ENCODE data around the gene CHTF8. TPM values are rescaled to one million over a fixed set of nuclear protein-coding genes. Genes with fewer than 3 reads are reported as not detected.

Gene CHTF8
- polyA plus RNA-seq, 1 donor (not counting 4 experiments of a cell fraction or from before 2014, with no cell fraction given): 96.0 TPM

DNA sequence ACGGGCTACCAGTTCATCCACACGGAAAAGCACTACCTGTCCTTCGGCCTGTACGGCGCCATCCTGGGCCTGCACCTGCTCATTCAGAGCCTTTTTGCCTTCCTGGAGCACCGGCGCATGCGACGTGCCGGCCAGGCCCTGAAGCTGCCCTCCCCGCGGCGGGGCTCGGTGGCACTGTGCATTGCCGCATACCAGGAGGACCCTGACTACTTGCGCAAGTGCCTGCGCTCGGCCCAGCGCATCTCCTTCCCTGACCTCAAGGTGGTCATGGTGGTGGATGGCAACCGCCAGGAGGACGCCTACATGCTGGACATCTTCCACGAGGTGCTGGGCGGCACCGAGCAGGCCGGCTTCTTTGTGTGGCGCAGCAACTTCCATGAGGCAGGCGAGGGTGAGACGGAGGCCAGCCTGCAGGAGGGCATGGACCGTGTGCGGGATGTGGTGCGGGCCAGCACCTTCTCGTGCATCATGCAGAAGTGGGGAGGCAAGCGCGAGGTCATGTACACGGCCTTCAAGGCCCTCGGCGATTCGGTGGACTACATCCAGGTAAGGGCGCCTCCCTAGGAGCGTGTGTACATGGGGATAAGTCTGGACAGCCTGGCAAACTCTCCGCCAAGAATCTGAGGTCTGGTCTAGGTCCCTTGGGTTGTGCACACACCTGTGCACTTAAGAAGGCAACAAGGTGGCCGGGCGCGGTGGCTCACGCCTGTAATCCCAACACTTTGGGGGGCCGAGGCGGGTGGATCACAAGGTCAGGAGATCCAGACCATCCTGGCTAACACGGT lies 22.7 kb downstream of the CHTF8 start:
- H2AFZ ChIP-seq (ENCODE audit: control insufficient read depth, low read length): no peak overlapping the region

DNA sequence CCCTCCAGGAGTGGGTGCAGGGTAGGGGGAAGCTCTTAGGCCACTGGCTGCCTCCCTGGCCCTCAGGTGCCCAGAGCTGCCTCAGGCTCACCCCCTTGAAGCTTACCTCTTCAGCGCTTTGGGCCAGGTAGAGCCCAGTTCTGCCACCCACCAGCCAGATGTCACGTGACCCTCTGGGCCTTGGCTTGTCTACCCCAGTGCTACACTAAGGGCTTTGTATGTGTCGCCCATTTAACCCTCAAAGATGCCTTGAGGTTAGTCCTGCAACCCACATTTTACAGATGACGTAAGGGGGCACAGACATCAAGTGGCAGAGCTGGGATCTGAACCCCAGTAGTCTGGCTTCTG lies 23.5 kb downstream of the CHTF8 start:
- Histone ChIP-seq H4K20me1 (ENCODE audit: control insufficient read depth, extremely low read depth, insufficient read depth, low read length) (peaks cover 30% of the 10 kb centered on the region), H3K79me2 (ENCODE audit: control insufficient read depth, insufficient read depth, low read length) (peaks cover 72% of the 10 kb centered on the region), H3K27me3 (ENCODE audit: control insufficient read depth, extremely low read depth, insufficient read depth, low read length) (no peaks in the 10 kb centered on the region), H3K27ac (ENCODE audit: control insufficient read depth, insufficient read depth, low read length) (no peak overlapping the region), H3K9me3 (ENCODE audit: control insufficient read depth, low read depth, low read length) (no peaks in the 10 kb centered on the region), H3K4me2 (ENCODE audit: control insufficient read depth, extremely low read depth, insufficient read depth, low read depth, low read length) (peak overlapping the region; percentile 88), H3K9me1 (ENCODE audit: control insufficient read depth, extremely low read depth, insufficient read depth, low read length) (peaks cover 3% of the 10 kb centered on the region), H3K36me3 (ENCODE audit: control insufficient read depth in 2 of 2, extremely low read depth in 1 of 2, insufficient read depth in 2 of 2, low read length in 2 of 2) (peaks cover 41 to 42% of the 10 kb centered on the region in 2 experiments), H3K4me1 (ENCODE audit: control insufficient read depth, extremely low read depth, insufficient read depth, low read length) (peaks cover 29% of the 10 kb centered on the region), H3K9ac (ENCODE audit: control insufficient read depth, extremely low read depth, insufficient read depth, low read length) (peak overlapping the region; percentile 13), H2AFZ (ENCODE audit: control insufficient read depth, low read length) (no peak overlapping the region), H3K4me3 (ENCODE audit: control insufficient read depth in 2 of 3, extremely low read depth in 1 of 3, insufficient read depth in 2 of 3, low read depth in 1 of 3, low read length in 3 of 3) (peak overlapping the region in 1 of 3 experiments; percentile 97)
- dilution Hi-C loops (cut with MboI; ENCODE audit: extremely low pct_ligation_motif_present, low sequenced_read_pairs): no loop called here
- no peak for TF ChIP-seq EZH2 (IDR thresholded peaks at IDR 0.05; ENCODE audit: low read length)
- TF ChIP-seq, protein P1, sequence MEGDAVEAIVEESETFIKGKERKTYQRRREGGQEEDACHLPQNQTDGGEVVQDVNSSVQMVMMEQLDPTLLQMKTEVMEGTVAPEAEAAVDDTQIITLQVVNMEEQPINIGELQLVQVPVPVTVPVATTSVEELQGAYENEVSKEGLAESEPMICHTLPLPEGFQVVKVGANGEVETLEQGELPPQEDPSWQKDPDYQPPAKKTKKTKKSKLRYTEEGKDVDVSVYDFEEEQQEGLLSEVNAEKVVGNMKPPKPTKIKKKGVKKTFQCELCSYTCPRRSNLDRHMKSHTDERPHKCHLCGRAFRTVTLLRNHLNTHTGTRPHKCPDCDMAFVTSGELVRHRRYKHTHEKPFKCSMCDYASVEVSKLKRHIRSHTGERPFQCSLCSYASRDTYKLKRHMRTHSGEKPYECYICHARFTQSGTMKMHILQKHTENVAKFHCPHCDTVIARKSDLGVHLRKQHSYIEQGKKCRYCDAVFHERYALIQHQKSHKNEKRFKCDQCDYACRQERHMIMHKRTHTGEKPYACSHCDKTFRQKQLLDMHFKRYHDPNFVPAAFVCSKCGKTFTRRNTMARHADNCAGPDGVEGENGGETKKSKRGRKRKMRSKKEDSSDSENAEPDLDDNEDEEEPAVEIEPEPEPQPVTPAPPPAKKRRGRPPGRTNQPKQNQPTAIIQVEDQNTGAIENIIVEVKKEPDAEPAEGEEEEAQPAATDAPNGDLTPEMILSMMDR (optimal IDR thresholded peaks at IDR 0.05 in 1 of 3, IDR thresholded peaks at IDR 0.05 in 1 of 3, conservative IDR thresholded peaks at IDR 0.05 in 1 of 3; ENCODE audit: extremely low read depth in 1 of 3, insufficient read depth in 2 of 3, low read length in 3 of 3): no peak
- DNase-seq (ENCODE audit: low read depth, low spot score): no peak
- FAIRE-seq: no peak

More for the DNA sequence above, 22.7 kb downstream of the CHTF8 start:
- peaks cover 29% of the 10 kb centered on the region for H3K4me1 ChIP-seq (ENCODE audit: control insufficient read depth, extremely low read depth, insufficient read depth, low read length)
- peaks cover 32% of the 10 kb centered on the region for H4K20me1 ChIP-seq (ENCODE audit: control insufficient read depth, extremely low read depth, insufficient read depth, low read length)
- no peak overlapping the region for H3K9ac ChIP-seq (ENCODE audit: control insufficient read depth, extremely low read depth, insufficient read depth, low read length)
- H3K4me2 ChIP-seq (ENCODE audit: control insufficient read depth, extremely low read depth, insufficient read depth, low read depth, low read length): no peak overlapping the region
- no peaks in the 10 kb centered on the region for H3K9me3 ChIP-seq (ENCODE audit: control insufficient read depth, low read depth, low read length)
- H3K27me3 ChIP-seq (ENCODE audit: control insufficient read depth, extremely low read depth, insufficient read depth, low read length): no peaks in the 10 kb centered on the region
- TF ChIP-seq EZH2 (IDR thresholded peaks at IDR 0.05; ENCODE audit: low read length): no peak
- TF ChIP-seq, protein P1 (optimal IDR thresholded peaks at IDR 0.05 in 1 of 3, IDR thresholded peaks at IDR 0.05 in 1 of 3, conservative IDR thresholded peaks at IDR 0.05 in 1 of 3; ENCODE audit: extremely low read depth in 1 of 3, insufficient read depth in 2 of 3, low read length in 3 of 3): no peak
- peaks cover 47 to 49% of the 10 kb centered on the region in 2 experiments for H3K36me3 ChIP-seq (ENCODE audit: control insufficient read depth in 2 of 2, extremely low read depth in 1 of 2, insufficient read depth in 2 of 2, low read length in 2 of 2)
- H3K79me2 ChIP-seq (ENCODE audit: control insufficient read depth, insufficient read depth, low read length): peaks cover 78% of the 10 kb centered on the region
- FAIRE-seq: no peak
- no peak overlapping the region for H3K27ac ChIP-seq (ENCODE audit: control insufficient read depth, insufficient read depth, low read length)
- DNase-seq (ENCODE audit: low read depth, low spot score): no peak
- peaks cover 3% of the 10 kb centered on the region for H3K9me1 ChIP-seq (ENCODE audit: control insufficient read depth, extremely low read depth, insufficient read depth, low read length)
- dilution Hi-C loops (cut with MboI; ENCODE audit: extremely low pct_ligation_motif_present, low sequenced_read_pairs): no loop called here
- H3K4me3 ChIP-seq (ENCODE audit: control insufficient read depth in 2 of 3, extremely low read depth in 1 of 3, insufficient read depth in 2 of 3, low read depth in 1 of 3, low read length in 3 of 3): no peak overlapping the region

Data from keratinocyte (primary cell).